ENCODE data around the gene WNT3A.

Gene WNT3A

DNA sequence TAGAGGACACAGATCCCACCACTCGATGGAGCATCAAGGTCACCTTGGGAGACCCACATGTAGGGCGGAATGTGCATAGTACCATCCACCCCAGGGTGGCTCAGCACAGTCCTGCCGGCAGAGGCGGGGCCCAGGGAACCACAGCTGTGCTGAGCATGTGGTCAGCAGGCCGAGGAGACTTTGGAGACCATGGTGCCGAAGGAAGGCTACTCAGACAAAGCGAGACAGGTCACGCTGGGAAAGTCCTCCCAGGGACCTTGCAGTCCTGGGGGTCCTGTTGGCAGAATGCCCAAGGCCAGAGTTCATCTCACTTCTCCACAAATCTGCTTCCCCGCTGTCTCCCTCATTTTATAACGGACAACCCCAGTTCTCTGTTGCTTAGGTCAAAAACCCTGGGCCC, 22.5 kb downstream of the WNT3A start:
- H3K36me3 ChIP-seq (ENCODE audit: control insufficient read depth in 4 of 4, insufficient read depth in 4 of 4, low read length in 3 of 4) = no peaks in the 10 kb centered on the region
- 95% methylated on average over 9 of the region's 10 CpGs for WGBS (ENCODE audit: insufficient coverage)
- ChIA-PET POLR2A (no interaction called here), CTCF (no interaction called here)
- no peak overlapping the region for H3K4me3 ChIP-seq (ENCODE audit: control insufficient read depth in 1 of 7, extremely low read depth in 1 of 7, insufficient read depth in 4 of 7, low read depth in 2 of 7, low read length in 6 of 7)
- no peak overlapping the region for H3K27ac ChIP-seq (ENCODE audit: insufficient read depth in 1 of 2, low read depth in 1 of 2, low read length in 2 of 2, poor library complexity in 1 of 2, severe bottlenecking in 2 of 2)
- peaks cover 2 to 14% (median 4%) of the 10 kb centered on the region in 5 experiments for H3K27me3 ChIP-seq (replicated peaks in 2 of 5; ENCODE audit: control insufficient read depth in 4 of 5, insufficient read depth in 5 of 5, low read length in 4 of 5)
- no peak for DNase-seq
- no peaks in the 10 kb centered on the region for H3K4me1 ChIP-seq (ENCODE audit: control extremely low read depth in 1 of 4, control insufficient read depth in 4 of 4, insufficient read depth in 4 of 4, low read length in 3 of 4)
- peaks cover 2 to 5% (median 4%) of the 10 kb centered on the region in 5 experiments for H3K9me3 ChIP-seq (ENCODE audit: control extremely low read depth in 1 of 5, control insufficient read depth in 4 of 5, insufficient read depth in 2 of 5, low read depth in 1 of 5, low read length in 4 of 5)

DNA sequence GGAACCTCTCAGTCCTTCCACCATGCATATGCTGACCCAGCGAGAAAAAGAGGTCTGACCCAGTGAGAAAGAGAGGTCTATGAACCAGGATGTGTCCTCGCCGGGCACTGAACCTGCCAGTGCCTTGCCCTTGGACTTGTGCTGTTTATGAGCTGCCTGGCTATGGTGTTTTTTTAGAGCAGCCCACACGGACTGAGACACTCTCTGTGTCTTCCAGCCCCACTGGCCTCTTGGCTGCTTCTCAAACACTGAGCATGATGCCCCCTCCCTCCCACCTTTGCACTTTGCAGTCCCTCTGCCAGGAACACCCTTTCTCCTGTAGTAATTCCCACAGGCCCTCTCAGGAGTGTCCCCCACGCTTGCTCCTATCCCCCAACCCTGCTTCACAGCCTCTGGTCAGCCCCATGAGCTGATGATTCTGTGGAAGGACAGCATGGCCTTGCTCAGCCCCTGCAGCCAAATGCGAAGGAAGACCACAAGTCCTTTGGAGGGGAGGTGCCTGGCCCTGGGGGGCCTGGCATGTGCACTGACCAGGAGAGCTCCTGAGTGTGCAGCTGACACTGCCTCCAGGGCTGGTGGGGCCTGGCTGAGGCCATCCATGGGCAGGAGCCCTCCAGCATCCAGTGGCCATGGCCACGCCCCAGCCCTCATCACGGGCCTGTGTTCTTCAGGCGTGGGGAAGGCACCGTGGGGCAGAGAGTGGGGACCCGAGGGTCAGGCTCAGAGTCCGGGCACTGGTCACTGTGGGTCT, 23.8 kb downstream of the WNT3A start:
- POLR2A ChIA-PET = no interaction called here
- CTCF ChIA-PET = no interaction called here
- 96% methylated on average over 12 of the region's 12 CpGs for WGBS (ENCODE audit: insufficient coverage)

DNA sequence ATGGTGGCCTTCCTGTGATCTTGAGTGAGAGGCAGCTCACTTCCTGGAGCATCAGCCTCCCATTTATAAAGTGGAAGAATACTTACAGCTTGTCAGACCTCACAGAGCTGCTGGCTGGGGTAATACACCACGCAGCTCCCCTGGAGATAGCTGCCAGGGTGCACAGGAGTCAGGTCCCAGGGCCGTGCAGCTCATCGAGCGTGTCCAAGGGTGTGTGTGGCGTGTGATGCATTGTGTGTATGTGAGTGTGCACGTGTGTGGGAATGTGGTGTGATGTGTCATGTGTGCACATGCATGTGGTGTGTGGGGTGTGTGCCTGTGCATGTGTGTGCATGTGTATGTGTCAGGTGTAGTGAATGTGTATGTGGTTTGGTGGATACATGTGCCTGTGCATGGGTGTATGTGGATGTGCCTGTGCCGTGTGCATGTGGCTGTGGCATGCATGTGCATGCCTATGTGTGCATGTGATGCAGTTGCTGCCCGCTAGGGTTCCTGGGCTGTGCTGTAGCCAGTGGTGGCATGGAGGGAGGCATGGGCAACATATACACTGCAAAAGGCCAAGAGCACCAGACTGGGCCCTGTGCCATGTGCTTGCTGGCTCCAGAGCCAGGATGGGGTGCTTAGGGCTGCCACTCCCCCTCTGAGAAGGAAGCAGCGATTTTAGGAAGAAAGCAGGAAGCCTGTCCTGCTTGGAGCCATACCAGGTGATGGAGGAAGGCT, 24.6 kb downstream of the WNT3A start:
- no peak overlapping the region for H3K27ac ChIP-seq (ENCODE audit: insufficient read depth in 1 of 2, low read depth in 1 of 2, low read length in 2 of 2, poor library complexity in 1 of 2, severe bottlenecking in 2 of 2)
- ChIA-PET POLR2A (no interaction called here), CTCF (no interaction called here)
- no peak for DNase-seq
- H3K4me1 ChIP-seq (ENCODE audit: control extremely low read depth in 1 of 4, control insufficient read depth in 4 of 4, insufficient read depth in 4 of 4, low read length in 3 of 4) = peaks cover 0 to 2% (median 0%) of the 10 kb centered on the region in 4 experiments
- no peak overlapping the region for H3K4me3 ChIP-seq (ENCODE audit: control insufficient read depth in 1 of 7, extremely low read depth in 1 of 7, insufficient read depth in 4 of 7, low read depth in 2 of 7, low read length in 6 of 7)
- WGBS (ENCODE audit: insufficient coverage) = 97% methylated on average over 9 of the region's 9 CpGs
- H3K9me3 ChIP-seq (ENCODE audit: control extremely low read depth in 1 of 5, control insufficient read depth in 4 of 5, insufficient read depth in 2 of 5, low read depth in 1 of 5, low read length in 4 of 5) = peaks cover 0 to 5% (median 4%) of the 10 kb centered on the region in 5 experiments
- peaks cover 0 to 21% (median 4%) of the 10 kb centered on the region in 5 experiments for H3K27me3 ChIP-seq (replicated peaks in 2 of 5; ENCODE audit: control insufficient read depth in 4 of 5, insufficient read depth in 5 of 5, low read length in 4 of 5)
- H3K36me3 ChIP-seq (ENCODE audit: control insufficient read depth in 4 of 4, insufficient read depth in 4 of 4, low read length in 3 of 4) = no peaks in the 10 kb centered on the region

More for the DNA sequence above, 23.8 kb downstream of the WNT3A start:
- Histone ChIP-seq H3K36me3 (ENCODE audit: control insufficient read depth in 4 of 4, insufficient read depth in 4 of 4, low read length in 3 of 4) (no peaks in the 10 kb centered on the region), H3K9me3 (ENCODE audit: control extremely low read depth in 1 of 5, control insufficient read depth in 4 of 5, insufficient read depth in 2 of 5, low read depth in 1 of 5, low read length in 4 of 5) (peaks cover 2 to 5% (median 4%) of the 10 kb centered on the region in 5 experiments), H3K27me3 (replicated peaks in 2 of 5; ENCODE audit: control insufficient read depth in 4 of 5, insufficient read depth in 5 of 5, low read length in 4 of 5) (peaks cover 2 to 14% (median 4%) of the 10 kb centered on the region in 5 experiments), H3K27ac (ENCODE audit: insufficient read depth in 1 of 2, low read depth in 1 of 2, low read length in 2 of 2, poor library complexity in 1 of 2, severe bottlenecking in 2 of 2) (no peak overlapping the region), H3K4me1 (ENCODE audit: control extremely low read depth in 1 of 4, control insufficient read depth in 4 of 4, insufficient read depth in 4 of 4, low read length in 3 of 4) (peaks cover 0 to 1% (median 0%) of the 10 kb centered on the region in 4 experiments), H3K4me3 (ENCODE audit: control insufficient read depth in 1 of 7, extremely low read depth in 1 of 7, insufficient read depth in 4 of 7, low read depth in 2 of 7, low read length in 6 of 7) (no peak overlapping the region)
- no peak for DNase-seq

- Histone ChIP-seq H3K27me3 (replicated peaks in 2 of 5; ENCODE audit: control insufficient read depth in 4 of 5, insufficient read depth in 5 of 5, low read length in 4 of 5) (peaks cover 2 to 27% (median 7%) of the 10 kb centered on the region in 5 experiments), H3K27ac (ENCODE audit: insufficient read depth in 1 of 2, low read depth in 1 of 2, low read length in 2 of 2, poor library complexity in 1 of 2, severe bottlenecking in 2 of 2) (no peak overlapping the region), H3K4me3 (ENCODE audit: control insufficient read depth in 1 of 7, extremely low read depth in 1 of 7, insufficient read depth in 4 of 7, low read depth in 2 of 7, low read length in 6 of 7) (no peak overlapping the region), H3K4me1 (ENCODE audit: control extremely low read depth in 1 of 4, control insufficient read depth in 4 of 4, insufficient read depth in 4 of 4, low read length in 3 of 4) (peaks cover 0 to 2% (median 0%) of the 10 kb centered on the region in 4 experiments), H3K36me3 (ENCODE audit: control insufficient read depth in 4 of 4, insufficient read depth in 4 of 4, low read length in 3 of 4) (no peaks in the 10 kb centered on the region), H3K9me3 (ENCODE audit: control extremely low read depth in 1 of 5, control insufficient read depth in 4 of 5, insufficient read depth in 2 of 5, low read depth in 1 of 5, low read length in 4 of 5) (peaks cover 0 to 5% (median 4%) of the 10 kb centered on the region in 5 experiments)
- CTCF ChIA-PET = no interaction called here
- WGBS (ENCODE audit: insufficient coverage) = 96% methylated on average over 5 of the region's 5 CpGs
- no peak for DNase-seq
- POLR2A ChIA-PET = no interaction called here
Measured at GRCh38 chr1:228032041-228032440, 25.2 kb downstream of the WNT3A start.

GRCh38 chr1:228033376-228033775, 26.6 kb downstream of the WNT3A start:
- Histone ChIP-seq H3K27ac (ENCODE audit: insufficient read depth in 1 of 2, low read depth in 1 of 2, low read length in 2 of 2, poor library complexity in 1 of 2, severe bottlenecking in 2 of 2) (no peak overlapping the region), H3K27me3 (replicated peaks in 2 of 5; ENCODE audit: control insufficient read depth in 4 of 5, insufficient read depth in 5 of 5, low read length in 4 of 5) (peaks cover 0 to 40% (median 10%) of the 10 kb centered on the region in 5 experiments), H3K4me1 (ENCODE audit: control extremely low read depth in 1 of 4, control insufficient read depth in 4 of 4, insufficient read depth in 4 of 4, low read length in 3 of 4) (peaks cover 0 to 14% (median 7%) of the 10 kb centered on the region in 4 experiments), H3K4me3 (ENCODE audit: control insufficient read depth in 1 of 7, extremely low read depth in 1 of 7, insufficient read depth in 4 of 7, low read depth in 2 of 7, low read length in 6 of 7) (no peak overlapping the region), H3K9me3 (ENCODE audit: control extremely low read depth in 1 of 5, control insufficient read depth in 4 of 5, insufficient read depth in 2 of 5, low read depth in 1 of 5, low read length in 4 of 5) (peaks cover 0 to 5% (median 4%) of the 10 kb centered on the region in 5 experiments), H3K36me3 (ENCODE audit: control insufficient read depth in 4 of 4, insufficient read depth in 4 of 4, low read length in 3 of 4) (no peaks in the 10 kb centered on the region)
- ChIA-PET CTCF (no interaction called here), POLR2A (no interaction called here)
- no peak for DNase-seq
- 100% methylated on average over 1 of the region's 2 CpGs for WGBS (ENCODE audit: insufficient coverage)

- Histone ChIP-seq H3K27me3 (replicated peaks in 2 of 5; ENCODE audit: control insufficient read depth in 4 of 5, insufficient read depth in 5 of 5, low read length in 4 of 5) (peaks cover 0 to 53% (median 25%) of the 10 kb centered on the region in 5 experiments), H3K27ac (ENCODE audit: insufficient read depth in 1 of 2, low read depth in 1 of 2, low read length in 2 of 2, poor library complexity in 1 of 2, severe bottlenecking in 2 of 2) (no peak overlapping the region), H3K36me3 (ENCODE audit: control insufficient read depth in 4 of 4, insufficient read depth in 4 of 4, low read length in 3 of 4) (no peaks in the 10 kb centered on the region), H3K4me3 (ENCODE audit: control insufficient read depth in 1 of 7, extremely low read depth in 1 of 7, insufficient read depth in 4 of 7, low read depth in 2 of 7, low read length in 6 of 7) (no peak overlapping the region), H3K4me1 (ENCODE audit: control extremely low read depth in 1 of 4, control insufficient read depth in 4 of 4, insufficient read depth in 4 of 4, low read length in 3 of 4) (peaks cover 0 to 14% (median 7%) of the 10 kb centered on the region in 4 experiments), H3K9me3 (ENCODE audit: control extremely low read depth in 1 of 5, control insufficient read depth in 4 of 5, insufficient read depth in 2 of 5, low read depth in 1 of 5, low read length in 4 of 5) (peaks cover 0 to 5% (median 4%) of the 10 kb centered on the region in 5 experiments)
- ChIA-PET CTCF (no interaction called here), POLR2A (no interaction called here)
- DNase-seq = peak in 1 of 3 donors; percentile 8
- whole genome bisulfite sequencing (ENCODE audit: insufficient coverage) = 95% methylated on average over 14 of the region's 16 CpGs
Measured at GRCh38 chr1:228034954-228035837, 28.4 kb downstream of the WNT3A start.

Measured in common myeloid progenitor, CD34-positive (primary cell).